Esophagus squamous epithelium (tissue), 5 donors: ENCODE results near the gene TRAF3IP1. TPM values are rescaled to one million over a fixed set of nuclear protein-coding genes. Genes with fewer than 3 reads are reported as not detected.
"Not testable (repeated sequence)": the region's sequence is repeated elsewhere in the genome, so short reads cannot be mapped to it uniquely, and the experiment has no call there.

Experiments used
- DNase-seq: peaks from one replicate; lab custom pipeline; 2025; lab: John Stamatoyannopoulos, UW
- H3K27ac ChIP-seq, 4 donors: fragments of 200-600 bp; sonication (generic); one replicate each; pipeline ENCODE4 v1.5.1; 2016 to 2019; ENCODE audit warnings: mild to moderate bottlenecking in 1 of 4
- H3K27me3 ChIP-seq, 4 donors: fragments of 200-600 bp; sonication (generic); 1 replicate in 3 of 4; 2 replicates in 1 of 4; pipeline versions ENCODE4 v1.5.1 to v1.6.0; 2017 to 2021; ENCODE audit warnings: antibody characterized with exemption in 1 of 4
- H3K36me3 ChIP-seq, 3 donors: fragments of 200-600 bp; sonication (generic); one replicate each; pipeline ENCODE4 v1.5.1; 2016 to 2019
- H3K4me1 ChIP-seq, 3 donors: fragments of 200-600 bp; sonication (generic); one replicate each; pipeline ENCODE4 v1.5.1; 2017 to 2019
- H3K4me3 ChIP-seq, 4 donors: fragments of 200-600 bp; sonication (generic); 1 replicate in 3 of 4; 2 replicates in 1 of 4; pipeline ENCODE4 v1.5.1; 2016 to 2019; ENCODE audit warnings: mild to moderate bottlenecking in 2 of 4, moderate library complexity in 1 of 4
- H3K9me3 ChIP-seq, 3 donors: fragments of 200-600 bp; sonication (generic); one replicate each; pipeline ENCODE4 v1.5.1; 2016 to 2019
- CTCF ChIP-seq, 6 experiments: fragments of 450-650 bp in 4 of 6; fragments of 200-600 bp in 2 of 6; sonication (generic) in 2 of 6; IDR thresholded peaks; one replicate each; pipeline ENCODE4 v1.5.1; 2016 to 2019; ENCODE audit warnings: antibody characterized with exemption in 6 of 6, mild to moderate bottlenecking in 4 of 6, moderate library complexity in 4 of 6
- POLR2A ChIP-seq, 4 donors: fragments of 450-650 bp; IDR thresholded peaks; one replicate each; pipeline ENCODE4 v1.6.1; 2017; ENCODE audit warnings: antibody characterized with exemption in 4 of 4, mild to moderate bottlenecking in 4 of 4, moderate library complexity in 3 of 4
- WGBS, 2 donors: methylation state at CpG; one replicate each; pipeline ENCODE4 v1.1.5; 2018; 5-methylcytosine and 5-hydroxymethylcytosine counted together
- intact Hi-C: fragments of 100-400 bp; cut with DNase I; formaldehyde crosslinking; loops from one replicate; pipeline ENCODE4 v1.15.0; 2022
- total RNA-seq, 4 donors: library from RNA; depleted of rRNA; stranded (reverse); fragments of >200 nt; gene quantifications; one replicate each; pipeline ENCODE4 v1.1.0, GENCODE V29; 2016
- donor health status: DM: yes; HTN: yes; CAD: no.

TRAF3IP1 gene
- total RNA-seq, 4 donors from 2014 or later = 5.4 to 13.5 (median 9.8) TPM

- Histone ChIP-seq H3K9me3 (no peaks in the 10 kb centered on the region), H3K4me3 (no peak overlapping the region), H3K4me1 (no peaks in the 10 kb centered on the region), H3K27me3 (no peaks in the 10 kb centered on the region), H3K36me3 (peaks cover 0 to 66% (median 0%) of the 10 kb centered on the region in 3 donors), H3K27ac (no peak overlapping the region)
- intact Hi-C loops = no loop called here
- 81 to 95% methylated on average over 6 of the region's 6 CpGs for WGBS, 2 donors
- TF ChIP-seq CTCF (IDR thresholded peaks at IDR 0.05) = no peak
- no peak for TF ChIP-seq POLR2A (IDR thresholded peaks at IDR 0.05)
- DNase-seq = no peak
Measured at GRCh38 chr2:238334885-238335284, 14.6 kb downstream of the TRAF3IP1 start.

DNA sequence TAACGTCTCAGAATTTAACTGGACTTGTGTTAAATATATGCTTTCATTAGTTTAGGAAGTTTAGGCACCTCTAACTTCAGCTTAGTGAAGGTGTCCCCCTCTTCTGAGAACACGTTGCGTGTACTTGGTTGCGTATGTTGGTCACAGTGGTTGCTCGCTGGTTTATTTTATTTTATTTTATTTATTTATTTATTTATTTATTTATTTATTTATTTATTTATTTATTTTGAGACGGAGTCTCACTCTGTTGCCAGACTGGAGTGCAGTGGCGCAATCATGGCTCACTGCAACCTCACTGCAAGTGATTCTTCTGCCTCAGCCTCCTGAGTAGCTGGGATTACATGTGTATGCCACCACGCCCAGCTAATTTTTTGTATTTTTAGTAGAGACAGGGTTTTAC lies 15.3 kb downstream of the TRAF3IP1 start:
- 95% methylated on average over 8 of the region's 8 CpGs for WGBS, 2 donors

DNA sequence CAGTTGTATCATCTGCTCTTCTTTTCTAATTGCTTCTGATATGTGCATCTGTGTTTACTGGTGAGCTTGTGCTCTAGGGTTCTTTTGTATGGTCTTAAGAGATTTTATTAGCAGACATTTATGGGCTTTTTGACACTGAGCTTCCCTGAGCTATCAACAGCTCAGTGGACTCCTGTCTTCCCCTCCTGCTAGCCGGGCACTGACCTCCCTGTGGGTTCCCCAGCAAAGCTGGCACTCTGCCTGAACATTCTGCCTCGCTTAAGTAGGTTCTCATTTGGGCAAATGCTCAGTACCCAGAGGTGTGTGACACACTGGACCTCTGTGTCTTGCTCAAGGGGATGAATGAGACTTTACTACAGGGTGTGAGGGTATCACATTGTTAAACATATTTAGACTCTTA lies 15.8 kb downstream of the TRAF3IP1 start:
- intact Hi-C loops = no loop called here
- no peak overlapping the region for H3K27ac ChIP-seq
- no peaks in the 10 kb centered on the region for H3K9me3 ChIP-seq
- no peak overlapping the region for H3K4me3 ChIP-seq
- no peak for TF ChIP-seq POLR2A (IDR thresholded peaks at IDR 0.05)
- TF ChIP-seq CTCF (IDR thresholded peaks at IDR 0.05) = no peak
- 73 to 100% methylated on average over 1 to 2 of the region's 2 CpGs for WGBS, 2 donors
- no peak for DNase-seq
- H3K36me3 ChIP-seq = peaks cover 0 to 57% (median 0%) of the 10 kb centered on the region in 3 donors
- H3K27me3 ChIP-seq = no peaks in the 10 kb centered on the region
- no peaks in the 10 kb centered on the region for H3K4me1 ChIP-seq

More for the DNA sequence above, 15.3 kb downstream of the TRAF3IP1 start:
- peaks cover 0 to 59% (median 0%) of the 10 kb centered on the region in 3 donors for H3K36me3 ChIP-seq
- intact Hi-C loops, H3K9me3 ChIP-seq, H3K4me1 ChIP-seq, H3K27me3 ChIP-seq, H3K4me3 ChIP-seq, DNase-seq, H3K27ac ChIP-seq: not testable (repeated sequence)

- H3K27ac ChIP-seq = no peak overlapping the region
- DNase-seq = no peak
- no peaks in the 10 kb centered on the region for H3K27me3 ChIP-seq
- no peaks in the 10 kb centered on the region for H3K4me1 ChIP-seq
- TF ChIP-seq POLR2A (IDR thresholded peaks at IDR 0.05) (no peak), CTCF (IDR thresholded peaks at IDR 0.05) (no peak)
- intact Hi-C loops = no loop called here
- peaks cover 0 to 53% (median 0%) of the 10 kb centered on the region in 3 donors for H3K36me3 ChIP-seq
- no peak overlapping the region for H3K4me3 ChIP-seq
- H3K9me3 ChIP-seq = no peaks in the 10 kb centered on the region
- 84 to 96% methylated on average over 4 to 5 of the region's 5 CpGs for WGBS, 2 donors
Measured at GRCh38 chr2:238336793-238337444, 16.6 kb downstream of the TRAF3IP1 start.

DNA sequence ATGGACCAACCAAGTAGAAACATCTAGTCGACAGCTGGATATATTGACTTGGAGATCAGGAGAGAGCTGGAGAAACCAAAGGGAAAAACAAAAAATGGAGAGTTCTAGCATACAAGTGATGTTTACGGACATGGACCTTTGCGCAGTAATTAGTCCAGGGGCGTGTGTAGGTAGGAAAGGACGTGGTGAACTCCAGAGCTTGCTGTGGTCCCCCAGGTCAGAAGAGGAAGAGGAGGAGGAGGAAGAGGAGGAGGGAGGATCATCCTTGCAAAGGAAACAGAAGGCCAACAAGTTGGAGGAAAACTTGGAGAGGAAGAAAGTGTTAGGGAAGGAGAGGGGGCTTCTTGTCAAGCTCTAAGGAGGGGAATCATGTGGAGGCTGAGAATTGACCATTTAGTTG lies 17.5 kb downstream of the TRAF3IP1 start:
- H3K27ac ChIP-seq = no peak overlapping the region
- intact Hi-C loops = no loop called here
- 74 to 91% methylated on average over 5 of the region's 5 CpGs for WGBS, 2 donors
- H3K9me3 ChIP-seq = no peaks in the 10 kb centered on the region
- no peak overlapping the region for H3K4me3 ChIP-seq
- no peaks in the 10 kb centered on the region for H3K27me3 ChIP-seq
- no peak for DNase-seq
- peaks cover 0 to 51% (median 0%) of the 10 kb centered on the region in 3 donors for H3K36me3 ChIP-seq
- TF ChIP-seq CTCF (IDR thresholded peaks at IDR 0.05) (no peak), POLR2A (IDR thresholded peaks at IDR 0.05) (no peak)
- H3K4me1 ChIP-seq = no peaks in the 10 kb centered on the region
